GM18502 (cell line): ENCODE data around the gene CEP112.

ENCODE experiments used
- ATAC-seq: cut with Tn5 transposase; IDR thresholded peaks from one replicate; pipeline ENCODE4 v1.9.1; 2021; ENCODE audit warnings: mild to moderate bottlenecking; ENCODE audit not compliant: unreplicated experiment, poor library complexity

The CEP112 gene

DNA sequence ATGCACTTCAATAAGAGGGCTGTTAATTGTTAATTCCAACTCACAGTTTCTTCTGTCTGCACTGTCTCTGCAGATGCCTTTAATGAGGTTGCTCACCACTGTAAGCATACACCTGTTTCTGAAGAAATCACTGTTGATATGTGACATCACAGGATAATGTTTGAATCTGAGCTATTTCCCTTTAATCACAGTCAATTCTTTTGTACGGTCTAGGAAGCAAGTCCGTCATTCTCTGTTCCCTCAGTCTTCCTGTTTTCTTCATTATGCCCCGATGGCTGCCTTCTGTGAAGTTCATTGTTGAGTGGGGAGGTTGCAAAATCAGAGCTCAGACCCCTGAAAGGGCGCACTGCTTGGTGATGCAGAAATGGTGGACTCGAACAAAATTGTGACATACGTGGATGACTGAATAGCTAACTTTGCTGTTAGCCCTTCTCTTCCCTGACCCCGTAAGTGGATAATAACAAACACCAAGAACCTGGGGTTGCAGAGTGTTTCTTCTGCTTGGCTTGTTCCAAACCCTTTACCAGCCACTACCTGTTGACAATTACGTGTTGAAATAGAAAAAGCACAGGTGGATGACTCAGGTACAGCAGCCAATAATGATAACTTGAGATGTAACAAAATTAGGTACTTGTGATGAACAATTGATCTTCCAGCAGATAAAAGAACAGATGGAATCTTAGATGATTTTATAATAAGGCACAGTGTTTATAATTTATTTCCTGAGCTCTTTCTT, 558.6 kb downstream of the CEP112 start:
- ATAC-seq: no peak

- ATAC-seq: no peak
These were observed 561.4 kb downstream of the CEP112 start for GRCh38 chr17:65630502-65630901.

- ATAC-seq: no peak
These were observed 562.7 kb downstream of the CEP112 start for GRCh38 chr17:65629234-65629690.

DNA sequence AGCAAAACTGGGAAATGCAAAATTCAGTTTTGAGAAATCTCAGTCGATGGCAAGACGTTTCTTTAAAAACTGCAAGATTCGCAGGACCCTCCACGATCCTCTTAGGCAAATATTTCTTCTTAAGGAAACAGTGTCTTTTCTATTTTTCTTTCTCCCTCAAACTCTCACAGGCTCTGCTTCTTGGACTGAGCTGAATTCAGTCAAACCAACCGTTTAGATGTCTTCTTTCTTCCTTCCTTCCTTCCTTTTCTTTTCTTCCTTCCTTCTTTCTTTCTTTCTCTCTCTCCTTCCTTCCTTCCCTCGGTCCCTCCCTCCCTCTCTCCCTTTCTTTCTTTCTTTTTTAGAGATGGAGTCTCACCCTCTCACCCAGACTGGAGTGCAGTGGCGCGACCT, 563.3 kb downstream of the CEP112 start:
- no peak for ATAC-seq

GRCh38 chr17:65627891-65628643, 563.9 kb downstream of the CEP112 start:
- ATAC-seq: no peak

GRCh38 chr17:65627108-65627507, 564.8 kb downstream of the CEP112 start:
- no peak for ATAC-seq

DNA sequence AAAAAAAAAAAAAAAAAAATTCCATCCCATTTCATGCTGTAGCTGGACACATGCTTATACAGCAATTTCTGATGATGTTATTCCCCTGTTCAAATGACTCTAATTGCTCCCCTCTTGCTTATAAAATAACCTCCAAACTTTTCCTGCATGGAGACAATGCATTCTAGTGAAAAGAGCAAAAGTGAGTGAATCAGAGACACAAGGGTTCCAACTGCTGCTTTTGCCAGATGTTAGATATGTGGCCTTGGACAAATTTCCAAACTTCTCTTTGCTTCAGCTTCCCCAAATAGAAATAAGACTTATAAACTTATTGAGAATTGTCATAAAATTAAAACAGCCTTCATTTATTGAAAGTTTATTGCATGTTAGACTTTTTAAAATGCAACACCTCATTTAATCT, 565.5 kb downstream of the CEP112 start:
- no peak for ATAC-seq

- ATAC-seq: no peak
These were observed 573.4 kb downstream of the CEP112 start for GRCh38 chr17:65618516-65618915.

DNA sequence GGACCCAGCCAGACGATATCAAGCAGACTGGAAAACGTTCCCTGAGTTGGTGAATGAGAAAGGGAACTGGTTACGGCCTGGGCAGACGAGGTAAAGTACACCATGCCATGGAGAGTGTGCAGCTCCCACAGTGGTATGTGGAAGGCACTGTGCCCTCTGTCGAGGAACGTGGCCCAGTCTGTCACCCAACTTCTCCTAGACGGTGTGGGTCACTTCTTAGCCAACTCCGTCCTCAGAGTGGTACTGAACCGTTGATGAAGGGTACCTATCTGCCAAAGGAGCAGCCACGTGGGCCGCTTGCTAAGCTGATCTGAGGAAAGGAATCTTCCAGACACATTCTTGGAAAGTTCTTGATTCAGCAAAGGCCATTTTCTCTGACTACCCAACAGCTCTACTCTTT, 574.4 kb downstream of the CEP112 start:
- no peak for ATAC-seq

DNA sequence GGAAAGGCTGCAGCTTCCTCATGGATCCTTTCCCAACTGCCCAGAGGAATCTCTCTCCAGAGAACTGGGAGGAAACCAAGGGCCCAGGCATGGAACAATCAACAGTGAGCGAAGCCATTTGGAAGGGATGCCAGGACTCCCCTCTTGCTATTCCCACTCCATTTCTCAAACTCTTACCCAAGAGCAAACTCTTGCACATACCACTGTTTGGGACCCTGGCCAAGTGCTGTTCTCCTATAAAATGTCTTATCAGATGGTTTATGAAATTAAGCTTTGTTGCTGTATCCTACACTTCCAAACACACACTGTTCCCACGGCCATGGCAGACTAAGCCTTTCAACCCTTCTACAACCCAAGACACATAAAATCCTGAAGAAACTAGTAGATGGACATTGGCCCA, 582.2 kb downstream of the CEP112 start:
- ATAC-seq: no peak

DNA sequence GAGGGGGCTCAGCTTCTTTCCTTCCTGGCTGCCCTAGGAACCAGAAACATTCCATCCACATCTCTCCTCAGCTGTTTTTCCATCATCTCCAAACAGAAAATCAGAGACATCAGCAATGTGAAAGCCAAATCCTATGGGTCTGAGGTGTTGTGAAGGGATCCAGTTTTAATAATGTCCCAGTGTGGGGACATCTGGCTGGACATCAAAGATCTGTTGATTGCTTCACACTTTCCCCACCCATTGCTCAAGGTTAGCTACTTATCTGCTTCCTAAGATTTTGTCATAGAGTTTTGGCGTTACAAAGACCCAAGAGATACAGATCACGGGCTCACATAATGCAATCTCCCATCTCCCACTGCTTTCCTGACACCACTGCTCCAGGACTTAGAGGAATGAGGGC, 582.6 kb downstream of the CEP112 start:
- ATAC-seq: no peak

DNA sequence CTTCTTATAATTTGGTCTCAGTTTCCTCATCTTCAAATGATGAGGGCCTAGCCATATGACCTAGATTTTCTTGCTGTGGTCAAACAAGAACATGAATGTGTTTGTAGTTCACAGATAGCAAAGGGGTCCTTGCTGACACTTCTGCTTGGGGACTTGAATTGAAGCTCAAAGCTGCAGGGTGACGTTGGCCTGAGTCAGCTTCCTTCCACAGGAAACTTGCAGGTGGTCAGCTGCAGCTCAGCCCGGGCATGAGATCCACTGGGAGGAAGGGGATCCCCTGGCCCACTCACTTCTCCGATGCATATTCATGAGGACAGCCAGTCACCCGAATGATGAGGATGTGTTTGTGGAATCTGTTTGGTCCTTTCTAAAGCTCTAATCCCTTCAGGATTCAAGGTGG, 587.9 kb downstream of the CEP112 start:
- ATAC-seq: no peak

GRCh38 chr17:65601881-65602280, 590.1 kb downstream of the CEP112 start:
- no peak for ATAC-seq

- no peak for ATAC-seq
These were observed 590.8 kb downstream of the CEP112 start for GRCh38 chr17:65601145-65601544.

DNA sequence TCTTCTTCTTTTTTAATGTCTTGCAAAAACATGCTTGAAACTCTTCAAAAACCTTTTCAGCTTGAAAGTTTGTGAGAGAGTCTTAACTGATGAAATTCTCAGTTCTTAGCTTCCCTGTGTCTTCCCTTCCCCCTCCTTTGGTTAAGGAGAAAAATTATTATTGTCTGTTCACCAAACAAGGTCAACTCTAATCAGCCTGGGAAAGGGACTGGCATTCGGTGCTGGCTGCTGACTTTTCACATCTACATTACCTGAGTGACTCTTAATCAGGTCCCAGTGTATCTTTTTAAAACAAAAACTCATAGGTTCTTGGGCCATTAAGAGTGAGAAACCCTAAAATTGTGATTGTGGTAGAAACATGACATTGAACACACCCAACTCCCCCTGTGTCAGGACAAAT, 591.4 kb downstream of the CEP112 start:
- no peak for ATAC-seq

- ATAC-seq: no peak
These were observed 592.3 kb downstream of the CEP112 start for GRCh38 chr17:65599650-65600049.

DNA sequence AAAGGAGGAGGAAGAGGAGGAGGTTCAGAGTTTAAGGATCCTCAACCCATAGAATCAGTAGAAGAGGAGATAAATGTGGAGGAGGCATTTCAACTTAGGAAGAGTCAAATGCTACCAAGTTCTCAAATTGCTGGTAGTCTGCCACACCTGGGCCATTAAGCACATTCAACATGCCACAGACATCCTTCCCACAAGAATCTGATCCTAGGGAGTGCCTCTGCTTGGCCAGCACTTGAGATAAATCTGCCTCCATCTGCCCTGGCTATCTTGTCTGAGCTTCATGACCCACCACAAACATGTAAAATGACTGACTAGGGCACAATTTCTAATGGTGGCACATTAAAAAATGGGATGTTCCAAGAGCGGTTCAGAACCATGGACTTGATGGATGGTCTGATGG, 593.2 kb downstream of the CEP112 start:
- no peak for ATAC-seq

DNA sequence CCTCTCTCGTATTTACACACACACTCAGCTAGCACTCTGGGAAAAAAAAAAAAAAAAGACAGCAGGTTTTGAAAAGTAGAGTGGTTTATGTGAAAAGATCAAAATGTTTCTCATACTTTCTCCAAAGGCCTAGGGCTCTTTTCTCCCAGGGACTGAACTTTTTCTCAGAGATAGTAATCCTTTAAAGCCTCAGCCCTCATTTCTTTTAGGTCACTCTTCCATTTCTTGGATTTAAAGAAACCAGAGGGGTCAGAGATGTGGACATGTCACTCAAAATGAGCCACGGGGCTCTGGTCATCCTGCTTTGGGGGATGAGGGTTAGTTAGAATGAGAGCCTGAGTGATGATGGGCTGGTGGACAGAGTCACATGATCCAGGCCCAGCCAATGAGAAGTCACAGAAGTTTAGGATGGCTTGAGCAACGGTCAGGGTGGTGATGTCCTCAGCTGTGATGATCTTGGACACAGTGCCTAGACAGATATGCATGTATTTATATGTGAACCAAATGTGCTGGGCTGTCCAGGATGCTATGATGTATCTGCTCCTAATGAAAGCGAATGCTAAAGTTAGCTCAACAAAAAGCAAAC, 596.8 kb downstream of the CEP112 start:
- ATAC-seq: no peak

- ATAC-seq: no peak
These were observed 597.8 kb downstream of the CEP112 start for GRCh38 chr17:65593855-65594845.

GRCh38 chr17:65593092-65593854, 598.7 kb downstream of the CEP112 start:
- no peak for ATAC-seq
